GM19035 (cell line): ENCODE results near the gene KIAA1549.

Experiments used
- ATAC-seq: cut with Tn5 transposase; IDR thresholded peaks from one replicate; pipeline ENCODE4 v1.9.1; 2021; ENCODE audit not compliant: unreplicated experiment

Gene KIAA1549

GRCh38 chr7:138911007-138911406 lies 70.2 kb downstream of the KIAA1549 start:
- no peak for ATAC-seq

DNA sequence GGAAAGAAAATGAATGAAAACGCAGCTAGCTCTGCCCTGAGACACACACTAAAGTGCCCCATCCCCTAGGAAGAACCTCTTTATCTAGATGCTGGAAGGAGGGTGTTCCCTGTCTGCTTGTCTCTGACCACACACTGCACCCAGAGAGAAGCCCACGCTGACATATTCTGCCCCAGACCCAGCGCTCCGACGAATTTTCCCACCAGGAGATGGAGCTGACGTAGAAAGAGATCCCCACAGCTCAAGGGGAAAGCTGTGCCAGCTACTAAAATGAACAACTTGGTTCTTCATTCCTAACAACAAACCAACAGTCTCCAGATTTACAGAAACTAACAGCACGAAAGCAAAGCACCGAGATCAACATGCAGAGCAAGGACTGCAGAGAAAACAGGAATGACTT lies 73.3 kb downstream of the KIAA1549 start:
- ATAC-seq, result no peak

DNA sequence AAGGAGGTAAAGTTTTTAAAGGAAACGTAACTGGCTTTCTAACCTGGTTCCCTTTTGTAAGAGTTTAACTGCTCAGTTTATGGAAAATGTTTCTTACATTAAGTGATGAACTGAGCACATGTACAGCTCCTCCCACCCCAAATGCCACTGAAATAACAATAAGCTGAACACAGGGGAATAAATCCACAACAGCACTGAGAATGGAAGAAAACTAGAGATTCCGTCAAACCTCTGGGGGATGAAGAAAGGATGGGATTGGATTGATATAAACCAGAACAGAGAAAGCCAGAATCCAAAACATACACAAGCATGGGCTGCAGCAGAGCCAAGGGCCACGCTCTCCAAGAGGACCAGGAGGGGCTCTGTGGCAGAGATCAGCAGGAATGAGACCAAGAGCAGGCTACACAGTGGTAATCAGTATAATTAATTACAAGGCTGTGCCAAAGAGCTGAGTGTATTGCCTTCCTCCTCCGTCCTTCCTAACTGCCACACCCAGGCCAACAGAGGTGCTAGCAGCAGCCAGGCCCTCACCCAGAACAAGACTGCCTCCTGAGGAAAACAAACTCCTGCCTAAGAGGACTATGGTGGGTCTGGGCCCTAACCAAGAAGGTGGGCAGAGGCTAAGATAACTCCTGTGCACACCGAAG lies 73.9 kb downstream of the KIAA1549 start:
- ATAC-seq, result no peak

DNA sequence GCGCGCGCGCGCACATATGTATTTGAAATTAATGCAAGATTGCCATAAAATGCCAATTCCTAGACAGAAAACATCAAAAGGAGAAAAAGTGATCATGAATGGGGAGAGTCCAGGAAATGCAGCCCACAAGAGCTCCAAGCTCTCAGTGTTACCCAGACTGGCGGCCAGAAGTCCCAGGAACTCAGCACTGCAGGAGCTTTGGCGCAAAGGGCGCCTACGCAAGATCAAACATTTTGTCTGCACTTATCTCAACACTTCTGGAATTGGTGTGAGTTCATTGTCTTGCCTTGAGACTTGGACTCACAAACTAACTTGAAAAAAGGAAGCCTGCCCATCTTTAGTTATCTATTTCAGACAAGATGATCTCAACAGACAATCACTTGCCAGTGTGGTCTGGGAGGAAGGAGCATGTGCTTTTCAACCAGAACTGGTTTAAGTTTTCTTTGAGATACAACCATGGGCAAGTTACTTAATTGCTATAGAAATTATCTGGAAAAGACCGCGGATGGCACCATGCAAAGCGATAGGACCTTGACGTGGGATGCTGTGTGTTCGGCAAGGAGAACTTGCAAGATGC lies 77.2 kb downstream of the KIAA1549 start:
- ATAC-seq, result no peak

DNA sequence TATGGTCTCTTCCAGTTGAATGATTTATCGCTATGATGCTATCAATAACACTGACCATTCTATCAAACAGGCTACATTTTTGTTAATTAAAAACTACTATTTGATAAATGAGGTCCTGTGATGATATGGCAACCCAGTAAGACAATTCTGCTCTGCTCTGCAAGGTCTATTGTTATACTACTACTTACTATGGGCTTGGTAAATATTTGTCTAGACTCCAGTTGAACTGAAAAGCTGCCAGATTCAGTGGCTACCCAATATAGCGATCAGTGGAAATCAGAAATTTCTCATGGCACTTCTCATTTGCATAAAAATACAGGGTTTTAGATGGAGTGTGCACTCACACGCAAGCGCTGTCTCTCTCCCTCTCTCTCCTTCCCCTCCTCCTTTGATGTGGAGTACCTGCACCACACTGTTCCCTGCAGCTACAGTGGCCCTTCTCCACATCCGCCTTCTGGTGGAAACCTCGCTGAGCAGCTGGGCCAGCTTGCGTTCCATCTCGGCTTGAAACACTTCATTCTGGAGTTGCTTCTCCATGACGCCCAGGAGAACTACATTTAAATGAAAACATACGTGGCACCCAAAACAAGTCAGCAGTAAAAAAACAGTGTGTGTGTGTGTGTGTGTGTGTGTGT lies 77.9 kb downstream of the KIAA1549 start:
- no peak for ATAC-seq

DNA sequence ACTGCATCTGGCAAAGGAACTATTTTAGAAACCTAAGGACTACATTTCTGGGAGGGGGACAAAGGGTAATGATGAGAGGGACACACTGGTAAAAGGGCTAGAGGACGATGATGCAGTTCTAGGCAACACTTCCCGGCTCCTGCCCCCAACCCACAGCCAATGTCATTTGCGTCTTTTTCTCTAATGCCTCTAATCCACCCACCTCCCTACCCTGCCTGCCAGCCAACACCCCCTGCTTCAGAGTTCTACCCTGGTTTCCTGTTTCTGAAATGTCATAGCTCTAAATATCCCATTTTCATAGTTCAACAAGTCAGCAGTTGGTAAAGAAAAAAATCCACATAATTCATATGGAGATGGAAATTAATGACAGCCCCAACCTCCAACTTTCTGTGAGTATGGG lies 79.0 kb downstream of the KIAA1549 start:
- no peak for ATAC-seq

DNA sequence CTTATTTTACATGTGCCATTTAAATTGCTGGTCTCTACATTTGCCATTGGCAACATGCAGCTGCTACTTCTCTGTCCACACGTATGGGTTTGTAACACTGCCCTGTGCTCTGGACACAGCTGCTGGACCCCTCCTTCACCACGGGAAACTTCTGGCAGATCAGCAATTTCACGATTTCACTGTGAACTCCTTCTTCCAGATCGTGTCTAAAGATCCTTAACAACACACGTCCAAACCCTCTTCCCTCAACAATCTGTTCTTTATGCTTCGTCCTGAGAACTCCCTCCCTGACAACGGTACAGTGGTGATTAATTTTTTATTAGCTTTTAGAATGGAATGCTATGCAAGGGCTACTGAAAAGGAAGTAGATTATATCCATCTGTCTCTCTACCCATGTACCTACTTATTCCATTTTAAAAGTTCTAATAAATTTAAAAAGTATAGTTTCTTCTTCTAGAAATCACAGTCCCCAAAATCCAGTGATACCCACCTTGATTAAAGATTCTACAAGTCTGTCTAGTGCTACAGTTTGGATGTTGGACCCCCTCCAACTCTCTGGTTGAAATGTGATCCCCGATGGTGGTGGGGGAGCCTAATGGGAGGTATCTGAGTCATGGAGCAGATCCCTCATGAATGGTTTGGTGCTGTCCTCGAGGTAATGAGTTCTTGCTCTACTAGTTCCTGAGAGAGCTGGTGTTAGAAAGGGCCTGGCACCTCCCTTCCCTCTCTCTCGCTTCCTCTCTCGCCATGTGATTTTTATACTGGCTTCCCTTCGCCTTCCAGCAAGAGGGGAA lies 81.0 kb downstream of the KIAA1549 start:
- ATAC-seq, result no peak

DNA sequence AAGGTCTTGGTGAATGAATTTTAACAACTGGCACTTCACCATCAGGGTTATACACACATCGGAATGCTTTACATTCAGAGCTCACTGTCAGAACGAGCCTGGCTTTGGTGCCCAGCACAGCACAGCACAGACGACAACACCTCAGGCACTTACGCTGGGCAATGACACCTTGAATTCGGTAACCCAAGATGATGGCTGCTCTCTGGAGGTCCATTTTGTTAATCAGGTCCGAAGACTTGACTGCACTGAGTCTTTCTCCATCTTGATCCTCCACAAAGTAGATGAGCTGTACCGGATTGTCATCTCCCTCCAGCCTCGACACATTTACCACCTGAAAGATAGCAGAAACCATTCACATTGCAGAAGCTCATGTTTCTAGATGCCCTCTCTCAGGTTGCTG lies 82.4 kb downstream of the KIAA1549 start:
- no peak for ATAC-seq

GRCh38 chr7:138898255-138898654 lies 82.9 kb downstream of the KIAA1549 start:
- no peak for ATAC-seq

- ATAC-seq, result no peak
These were observed 85.5 kb downstream of the KIAA1549 start for GRCh38 chr7:138895679-138896078.

DNA sequence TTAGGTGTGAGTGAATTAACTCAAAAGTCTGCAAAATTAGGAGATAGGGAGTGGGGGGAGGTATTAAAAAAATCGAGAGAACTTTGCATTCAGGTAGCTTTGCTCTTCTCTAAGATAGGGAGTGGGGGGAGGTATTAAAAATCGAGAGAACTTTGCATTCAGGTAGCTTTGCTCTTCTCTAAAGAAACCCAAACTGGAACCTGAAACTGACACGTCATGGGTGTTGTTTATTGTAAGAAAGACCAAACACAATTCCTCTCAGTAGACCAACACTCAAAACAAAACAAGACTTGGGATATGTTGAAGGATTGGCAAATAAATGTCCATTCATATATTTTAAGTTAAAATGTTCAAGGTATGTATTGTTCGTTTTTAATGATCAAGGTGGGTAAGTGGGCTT lies 87.9 kb downstream of the KIAA1549 start:
- no peak for ATAC-seq

DNA sequence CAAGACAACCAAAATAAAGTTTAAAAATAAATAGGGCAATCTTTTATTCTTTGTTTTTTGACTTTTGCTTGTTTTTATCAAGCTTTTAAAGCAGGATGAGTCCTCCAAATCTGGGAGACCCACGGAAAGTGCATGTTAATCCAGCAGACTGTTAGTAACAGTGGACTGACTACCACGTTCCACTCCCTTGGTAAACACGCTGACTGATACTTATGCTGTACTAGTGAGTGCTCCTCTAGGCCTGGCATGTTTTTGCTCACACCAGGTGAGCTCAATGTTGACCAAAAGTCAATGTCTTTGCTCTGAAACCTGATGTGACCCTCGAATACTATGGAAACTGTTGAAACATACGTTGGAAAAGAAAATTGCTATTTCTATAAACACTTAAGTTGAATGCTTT lies 88.4 kb downstream of the KIAA1549 start:
- ATAC-seq, result no peak

- no peak for ATAC-seq
These were observed 89.1 kb downstream of the KIAA1549 start for GRCh38 chr7:138892006-138892630.

- ATAC-seq, result no peak
These were observed 89.8 kb downstream of the KIAA1549 start for GRCh38 chr7:138891446-138891810.

DNA sequence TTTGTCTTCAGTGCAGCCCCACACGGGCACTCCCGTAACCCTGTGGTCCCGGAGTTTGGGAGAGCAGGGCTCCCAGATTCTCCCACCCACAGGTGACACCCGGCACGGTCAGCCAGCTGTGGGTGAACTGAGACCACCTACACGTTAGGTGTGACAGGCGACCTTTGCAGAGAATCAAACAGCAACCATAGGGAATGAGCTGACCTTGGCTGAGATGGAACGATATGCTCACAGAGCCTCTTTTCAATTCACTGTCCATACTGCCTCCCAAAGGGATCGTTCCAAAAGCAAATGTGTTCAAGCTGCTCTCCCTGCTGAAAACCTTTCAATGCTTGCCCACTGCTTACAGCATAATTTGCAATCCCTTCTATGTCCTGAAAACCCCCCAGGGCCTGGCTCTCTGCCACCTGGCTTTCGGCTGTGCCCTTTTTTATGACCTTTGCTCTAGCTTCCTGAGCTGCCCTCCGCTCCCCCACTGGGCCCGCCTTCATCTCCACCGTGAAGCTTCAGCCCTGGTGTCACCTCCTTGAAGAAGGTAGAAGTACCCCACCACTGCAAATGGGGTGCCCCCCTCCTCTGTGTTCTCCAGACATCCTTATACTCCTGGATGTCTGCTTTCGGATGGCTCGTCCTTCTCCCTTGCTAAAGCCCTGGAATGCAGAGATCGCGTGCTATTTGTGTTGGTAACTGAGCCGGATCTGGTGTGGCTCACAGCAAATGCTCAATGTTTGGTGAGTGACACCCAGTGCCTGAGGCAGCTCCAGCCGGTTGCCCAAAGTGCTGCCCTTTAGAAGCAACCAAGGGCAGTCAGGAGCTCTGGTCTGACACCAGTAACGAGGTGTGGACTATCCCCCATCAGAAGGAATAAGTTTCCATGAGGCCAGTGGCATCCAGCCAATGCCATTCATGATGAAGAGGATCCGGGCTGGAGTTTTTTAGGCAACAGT lies 90.4 kb downstream of the KIAA1549 start:
- ATAC-seq, result no peak

GRCh38 chr7:138889582-138890498 lies 91.3 kb downstream of the KIAA1549 start:
- ATAC-seq, result no peak

DNA sequence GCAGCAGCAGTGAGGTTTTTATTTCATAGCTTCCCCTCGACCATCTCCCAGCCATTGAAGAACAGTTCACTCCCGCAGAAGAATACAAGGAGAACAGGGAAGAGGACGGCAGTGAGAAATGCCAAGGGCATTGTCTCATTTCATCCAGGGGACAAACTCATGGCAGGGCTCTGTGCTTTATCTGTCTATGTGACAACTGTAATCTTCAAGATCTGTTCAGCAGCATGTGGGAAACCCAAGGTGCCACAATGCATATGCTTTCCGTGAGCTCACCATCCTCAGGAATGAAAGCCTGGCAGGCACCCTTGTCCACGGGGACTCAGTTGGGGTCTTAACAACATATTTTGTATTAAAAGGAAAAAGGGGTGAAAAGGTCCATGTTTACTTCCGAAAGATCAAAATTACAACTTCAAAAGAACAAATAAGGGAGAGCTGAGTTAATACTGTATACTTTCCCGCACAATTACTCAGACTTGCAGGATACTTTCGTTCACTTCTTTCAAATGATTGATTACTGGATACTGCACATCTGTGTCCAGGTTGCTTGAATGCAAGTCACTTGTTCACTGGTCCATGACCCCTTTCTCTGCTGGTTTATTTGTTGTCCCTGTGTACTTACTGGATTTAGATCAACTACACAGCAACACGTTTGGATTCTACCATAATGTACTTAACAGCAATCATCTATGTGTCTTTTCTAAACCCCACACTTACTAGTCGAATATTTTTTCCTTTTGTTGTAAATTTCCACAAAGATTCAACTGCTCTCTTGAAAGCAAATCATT lies 93.1 kb downstream of the KIAA1549 start:
- no peak for ATAC-seq

DNA sequence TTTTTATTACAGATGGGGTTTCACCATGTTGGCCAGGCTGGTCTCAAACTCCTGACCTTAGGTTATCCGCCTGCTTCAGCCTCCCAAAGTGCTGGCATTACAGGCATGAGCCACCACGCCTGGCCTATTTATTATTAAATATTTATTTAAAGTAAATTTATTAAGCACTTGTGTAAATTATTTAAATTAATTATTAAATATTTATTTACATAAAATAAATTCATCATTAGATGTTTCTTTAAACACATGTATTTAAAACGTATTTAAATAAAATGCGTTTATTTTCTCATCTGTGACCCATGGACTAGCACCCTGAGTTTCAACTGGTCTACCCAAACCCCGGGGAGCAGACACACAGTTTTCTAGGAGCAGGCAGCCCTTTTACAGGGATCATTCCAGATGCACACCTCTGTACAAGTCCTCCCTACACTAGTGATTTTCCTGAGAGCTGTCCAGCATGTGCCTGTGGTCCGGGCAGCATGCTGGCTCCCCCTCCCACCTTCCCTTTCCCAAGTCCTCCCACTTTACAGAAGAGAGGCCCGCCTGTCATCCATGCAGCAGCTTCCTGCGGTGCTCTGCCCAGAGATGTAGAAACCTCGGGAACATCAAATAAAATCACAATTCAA lies 94.0 kb downstream of the KIAA1549 start:
- no peak for ATAC-seq
